ENCODE measurements around the gene CHST15. TPM values are rescaled to one million over a fixed set of nuclear protein-coding genes. Genes with fewer than 3 reads are reported as not detected.

CHST15 gene
- total and polyA plus RNA-seq, 2 of the 8 experiments (the other 6 are each of a cell fraction or from before 2014, with no cell fraction given): 8.8 to 9.1 TPM

GRCh38 chr10:124106241-124106879 lies 13.0 kb upstream of the CHST15 start:
- Histone ChIP-seq H3K14ac (ENCODE audit: insufficient read length) (no peak overlapping the region), H2BK15ac (ENCODE audit: low read length) (no peak overlapping the region), H3K9ac (replicated peaks in 1 of 4; ENCODE audit: extremely low read depth in 1 of 4, low read depth in 3 of 4, low read length in 3 of 4) (no peak overlapping the region), H3K4me2 (ENCODE audit: insufficient read depth in 1 of 2, low read depth in 2 of 2, low read length in 2 of 2) (no peak overlapping the region), H4K8ac (ENCODE audit: extremely low read depth, insufficient read depth, low read length) (no peak overlapping the region), H3K4me1 (replicated peaks in 1 of 4; ENCODE audit: control insufficient read depth in 3 of 4, insufficient read depth in 4 of 4, low read length in 3 of 4) (peaks cover 0 to 2% (median 0%) of the 10 kb centered on the region in 4 experiments; a peak in 3 of 7 replicates), H2BK20ac (ENCODE audit: low read length) (no peak overlapping the region), H3K27me3 (replicated peaks in 1 of 4; ENCODE audit: control insufficient read depth in 3 of 4, extremely low read depth in 1 of 4, insufficient read depth in 3 of 4, low read length in 3 of 4) (peaks cover 0 to 2% (median 0%) of the 10 kb centered on the region in 4 experiments; a peak in 1 of 7 replicates), H3K18ac (ENCODE audit: extremely low read depth, low read length) (no peak overlapping the region), H3K4me3 (ENCODE audit: extremely low read depth in 1 of 4, insufficient read depth in 2 of 4, low read depth in 3 of 4, low read length in 4 of 4) (no peak overlapping the region), H4K5ac (ENCODE audit: insufficient read length, low read depth, low read length) (no peak overlapping the region), H3K56ac (replicated peaks; ENCODE audit: insufficient read length, low read depth, low read length) (no peak overlapping the region), H3K23me2 (ENCODE audit: low read depth, low read length) (peaks cover 2% of the 10 kb centered on the region; the same call in 1 of the 2 replicates), H3K79me1 (ENCODE audit: low read depth, low read length) (no peaks in the 10 kb centered on the region), H2AFZ (ENCODE audit: low read length) (no peak overlapping the region), H4K91ac (replicated peaks; ENCODE audit: insufficient read length, low read length) (no peak overlapping the region), H3K36me3 (ENCODE audit: control insufficient read depth in 2 of 4, insufficient read depth in 4 of 4, low read length in 3 of 4) (no peaks in the 10 kb centered on the region), H3K79me2 (ENCODE audit: control insufficient read depth in 1 of 2, insufficient read depth in 2 of 2, low read length in 2 of 2) (no peaks in the 10 kb centered on the region), H2BK120ac (replicated peaks; ENCODE audit: low read depth, low read length) (no peak overlapping the region), H3K4ac (replicated peaks; ENCODE audit: insufficient read length, low read depth, low read length) (no peak overlapping the region), H3K27ac (ENCODE audit: low read depth, low read length) (no peak overlapping the region), H3K23ac (ENCODE audit: insufficient read length) (no peak overlapping the region), H4K20me1 (replicated peaks in 1 of 2; ENCODE audit: control insufficient read depth in 1 of 2, insufficient read depth in 2 of 2, low read length in 2 of 2) (no peaks in the 10 kb centered on the region), H3K9me3 (ENCODE audit: insufficient read depth in 2 of 2, low read depth in 1 of 2, low read length in 1 of 2) (no peaks in the 10 kb centered on the region), H2AK5ac (ENCODE audit: low read depth, low read length) (no peak overlapping the region), H2BK5ac (ENCODE audit: low read depth, low read length) (no peak overlapping the region), H2BK12ac (ENCODE audit: low read depth, low read length) (no peak overlapping the region)
- no peak for TF ChIP-seq HDAC6 (IDR thresholded peaks at IDR 0.05; ENCODE audit: low read depth, low read length)
- TF ChIP-seq SAP30 (IDR thresholded peaks at IDR 0.05; ENCODE audit: insufficient read depth, insufficient replicate concordance, low read length): no peak
- TF ChIP-seq CBX8 (IDR thresholded peaks at IDR 0.05; ENCODE audit: borderline replicate concordance, low read depth, low read length): no peak
- no peak for TF ChIP-seq CTCF (IDR thresholded peaks at IDR 0.05; ENCODE audit: control extremely low read depth in 1 of 3, insufficient read depth in 1 of 3, low read depth in 1 of 3, low read length in 3 of 3)
- TF ChIP-seq EZH2 (IDR thresholded peaks at IDR 0.05; ENCODE audit: low read depth, low read length, severe bottlenecking): no peak
- FAIRE-seq: no peak
- no peak for DNase-seq (ENCODE audit: low read depth in 1 of 2, low spot score in 2 of 2)
- ChIA-PET CTCF (ENCODE audit: partially characterized antibody) (interaction anchor here (0.7 to 3.8 kb wide), 7 partner anchors 13 to 460 kb away, joined by 3 to 22 read pairs (median 4); no protein-coding TSS in a partner anchor), POLR2A (ENCODE audit: partially characterized antibody) (no interaction called here)
- 88% methylated on average over 9 of the region's 9 CpGs; no CpG with 5 or more reads in 1 of the 2 experiments for WGBS, 2 experiments (ENCODE audit: extremely low coverage in 1 of 2, insufficient coverage in 1 of 2, insufficient read length in 1 of 2, insufficient replicate concordance in 2 of 2, low coverage in 1 of 2, low lambda C conversion rate in 2 of 2, missing lambda C conversion rate in 1 of 2)
